ENCODE results near the gene EFNA5. TPM values are rescaled to one million over a fixed set of nuclear protein-coding genes. Genes with fewer than 3 reads are reported as not detected.

Gene EFNA5
- total RNA-seq, 2 donors from 2014 or later, result 9.7 to 11.1 TPM

- Histone ChIP-seq H3K4me1 (no peaks in the 10 kb centered on the region), H3K9me3 (no peaks in the 10 kb centered on the region), H3K9ac (ENCODE audit: low read depth in 2 of 2, low read length in 2 of 2) (no peak overlapping the region), H3K4me3 (no peak overlapping the region), H3K36me3 (no peaks in the 10 kb centered on the region), H3K27ac (no peak overlapping the region), H3K27me3 (no peaks in the 10 kb centered on the region)
- intact Hi-C loops (cut with DNase I), result no loop called here
- TF ChIP-seq, protein P1, sequence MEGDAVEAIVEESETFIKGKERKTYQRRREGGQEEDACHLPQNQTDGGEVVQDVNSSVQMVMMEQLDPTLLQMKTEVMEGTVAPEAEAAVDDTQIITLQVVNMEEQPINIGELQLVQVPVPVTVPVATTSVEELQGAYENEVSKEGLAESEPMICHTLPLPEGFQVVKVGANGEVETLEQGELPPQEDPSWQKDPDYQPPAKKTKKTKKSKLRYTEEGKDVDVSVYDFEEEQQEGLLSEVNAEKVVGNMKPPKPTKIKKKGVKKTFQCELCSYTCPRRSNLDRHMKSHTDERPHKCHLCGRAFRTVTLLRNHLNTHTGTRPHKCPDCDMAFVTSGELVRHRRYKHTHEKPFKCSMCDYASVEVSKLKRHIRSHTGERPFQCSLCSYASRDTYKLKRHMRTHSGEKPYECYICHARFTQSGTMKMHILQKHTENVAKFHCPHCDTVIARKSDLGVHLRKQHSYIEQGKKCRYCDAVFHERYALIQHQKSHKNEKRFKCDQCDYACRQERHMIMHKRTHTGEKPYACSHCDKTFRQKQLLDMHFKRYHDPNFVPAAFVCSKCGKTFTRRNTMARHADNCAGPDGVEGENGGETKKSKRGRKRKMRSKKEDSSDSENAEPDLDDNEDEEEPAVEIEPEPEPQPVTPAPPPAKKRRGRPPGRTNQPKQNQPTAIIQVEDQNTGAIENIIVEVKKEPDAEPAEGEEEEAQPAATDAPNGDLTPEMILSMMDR (IDR thresholded peaks at IDR 0.05), result no peak
- no peak for DNase-seq
These were observed 248.2 kb downstream of the EFNA5 start for GRCh38 chr5:107422494-107422893.

GRCh38 chr5:107419498-107419897, 251.2 kb downstream of the EFNA5 start:
- no peaks in the 10 kb centered on the region for H3K27me3 ChIP-seq

GRCh38 chr5:107418902-107419301, 251.8 kb downstream of the EFNA5 start:
- H3K9ac ChIP-seq (ENCODE audit: low read depth in 2 of 2, low read length in 2 of 2), result no peak overlapping the region
- no peaks in the 10 kb centered on the region for H3K9me3 ChIP-seq
- TF ChIP-seq, protein P1 (IDR thresholded peaks at IDR 0.05), result no peak
- no peak overlapping the region for H3K4me3 ChIP-seq
- H3K27me3 ChIP-seq, result no peaks in the 10 kb centered on the region
- no peak for DNase-seq
- no peak overlapping the region for H3K27ac ChIP-seq
- no peaks in the 10 kb centered on the region for H3K4me1 ChIP-seq
- no peaks in the 10 kb centered on the region for H3K36me3 ChIP-seq
- intact Hi-C loops (cut with DNase I), result no loop called here

More at GRCh38 chr5:107419498-107419897, 251.2 kb downstream of the EFNA5 start:
- H3K9ac ChIP-seq (ENCODE audit: low read depth in 2 of 2, low read length in 2 of 2), result no peak overlapping the region
- H3K9me3 ChIP-seq, result no peaks in the 10 kb centered on the region
- no peaks in the 10 kb centered on the region for H3K36me3 ChIP-seq
- H3K27ac ChIP-seq, result no peak overlapping the region
- TF ChIP-seq, protein P1 (IDR thresholded peaks at IDR 0.05), result no peak
- intact Hi-C loops (cut with DNase I), result no loop called here
- no peaks in the 10 kb centered on the region for H3K4me1 ChIP-seq
- no peak overlapping the region for H3K4me3 ChIP-seq
- no peak for DNase-seq

- Histone ChIP-seq H3K9me3 (no peaks in the 10 kb centered on the region), H3K27ac (no peak overlapping the region), H3K4me1 (no peaks in the 10 kb centered on the region), H3K4me3 (no peak overlapping the region), H3K27me3 (no peaks in the 10 kb centered on the region), H3K36me3 (no peaks in the 10 kb centered on the region), H3K9ac (ENCODE audit: low read depth in 2 of 2, low read length in 2 of 2) (no peak overlapping the region)
- intact Hi-C loops (cut with DNase I), result no loop called here
- DNase-seq, result no peak
- TF ChIP-seq, protein P1 (IDR thresholded peaks at IDR 0.05), result no peak
These were observed 252.7 kb downstream of the EFNA5 start for GRCh38 chr5:107418071-107418470.

GRCh38 chr5:107415762-107416161, 255.0 kb downstream of the EFNA5 start:
- TF ChIP-seq, protein P1 (IDR thresholded peaks at IDR 0.05), result no peak
- Histone ChIP-seq H3K9ac (ENCODE audit: low read depth in 2 of 2, low read length in 2 of 2) (no peak overlapping the region), H3K4me1 (no peaks in the 10 kb centered on the region), H3K4me3 (no peak overlapping the region), H3K27ac (no peak overlapping the region), H3K36me3 (no peaks in the 10 kb centered on the region), H3K27me3 (no peaks in the 10 kb centered on the region), H3K9me3 (no peaks in the 10 kb centered on the region)
- intact Hi-C loops (cut with DNase I), result no loop called here
- no peak for DNase-seq

- Histone ChIP-seq H3K9me3 (no peaks in the 10 kb centered on the region), H3K9ac (ENCODE audit: low read depth in 2 of 2, low read length in 2 of 2) (no peak overlapping the region), H3K27ac (no peak overlapping the region), H3K36me3 (no peaks in the 10 kb centered on the region), H3K4me1 (no peaks in the 10 kb centered on the region), H3K4me3 (no peak overlapping the region), H3K27me3 (no peaks in the 10 kb centered on the region)
- intact Hi-C loops (cut with DNase I), result no loop called here
- TF ChIP-seq, protein P1 (IDR thresholded peaks at IDR 0.05), result no peak
- DNase-seq, result no peak
These were observed 255.9 kb downstream of the EFNA5 start for GRCh38 chr5:107414802-107415201.

All from colonic mucosa (tissue), 4 donors.